Measurements from ENCODE around the gene PCLAF.
"Not testable (repeated sequence)": the region's sequence is repeated elsewhere in the genome, so short reads cannot be mapped to it uniquely, and the experiment has no call there.

The PCLAF gene

GRCh38 chr15:64381000-64381751 is at the start of gene PCLAF:
TSS of gene PCLAF (minus strand) at chr15:64381441. CDS start at chr15:64381371, 70 bp downstream.
- peak; percentile 95 to 98 for DNase-seq

GRCh38 chr15:64430000-64430735 is 48.9 kb upstream of the PCLAF start:
- peak in 1 of 2 experiments; percentile 36 for DNase-seq

- DNase-seq = no peak
Measured at GRCh38 chr15:64429448-64429847, 48.2 kb upstream of the PCLAF start.

- peak in 1 of 2 experiments; percentile 56 for DNase-seq
Measured at GRCh38 chr15:64426845-64427465, 45.7 kb upstream of the PCLAF start.

DNA sequence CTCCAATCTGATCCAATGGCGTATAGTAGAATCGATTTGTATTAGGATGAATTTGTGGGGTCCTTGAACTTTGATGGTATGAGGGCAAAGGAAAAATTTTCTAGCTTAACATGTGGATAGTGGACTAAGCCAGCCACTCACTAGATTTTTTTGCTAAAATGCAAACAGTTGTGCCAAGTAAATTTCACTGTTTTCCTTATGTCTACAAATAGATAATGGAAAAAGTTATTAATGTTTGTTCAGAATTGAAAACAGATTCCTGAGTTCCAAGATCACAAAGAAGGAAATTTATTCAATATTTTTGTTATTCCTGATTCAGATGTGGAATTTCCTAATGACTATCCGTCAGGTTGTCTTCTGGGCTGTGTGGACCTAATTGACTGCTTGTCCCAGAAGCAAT is 44.0 kb upstream of the PCLAF start:
- no peak for DNase-seq

DNA sequence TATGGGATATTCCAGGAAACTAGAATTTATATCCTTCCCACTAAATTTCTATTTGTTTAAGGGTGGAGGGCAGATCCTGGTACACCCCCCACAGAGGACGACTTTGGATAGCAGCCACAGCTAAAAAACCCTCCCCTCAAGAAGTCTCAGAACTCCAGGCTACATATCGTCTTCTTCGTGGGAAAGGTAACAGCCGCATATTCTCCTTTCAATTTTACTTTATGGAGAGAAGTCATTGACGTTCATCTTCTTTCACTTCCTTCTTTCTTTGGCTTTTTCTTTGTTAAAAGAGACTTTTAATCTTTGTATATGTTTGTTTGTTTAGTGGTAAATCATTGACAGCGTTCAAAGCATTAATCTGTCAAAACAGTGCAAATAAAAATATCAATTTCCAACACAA is 42.7 kb upstream of the PCLAF start:
- DNase-seq = no peak

- no peak for DNase-seq
Measured at GRCh38 chr15:64422697-64423096, 41.5 kb upstream of the PCLAF start.

GRCh38 chr15:64412216-64412615 is 31.0 kb upstream of the PCLAF start:
- DNase-seq = no peak

GRCh38 chr15:64400583-64400982 is 19.3 kb upstream of the PCLAF start:
- DNase-seq = no peak

- no peak for DNase-seq
Measured at GRCh38 chr15:64398575-64398974, 17.3 kb upstream of the PCLAF start.

GRCh38 chr15:64396789-64397188 is 15.5 kb upstream of the PCLAF start:
- no peak for DNase-seq

DNA sequence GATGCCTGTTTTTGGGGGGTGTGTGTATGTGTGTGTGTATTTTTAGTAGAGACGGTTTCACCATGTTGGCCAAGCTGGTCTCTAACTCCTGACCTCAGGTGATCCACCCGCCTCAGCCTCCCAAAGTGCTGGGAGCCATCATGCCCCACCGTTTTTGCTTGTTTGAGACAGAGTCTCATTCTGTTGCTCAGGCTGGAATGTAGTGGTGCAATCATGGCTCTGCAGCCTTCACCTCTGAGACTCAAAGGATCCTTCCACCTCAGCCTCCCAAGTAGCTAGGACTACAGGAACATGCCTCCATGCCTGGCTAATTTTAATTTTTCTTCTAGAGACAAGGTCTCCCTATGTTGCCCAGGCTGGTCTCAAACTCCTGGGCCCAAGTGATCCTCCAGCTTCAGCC is 11.2 kb upstream of the PCLAF start:
- not testable (repeated sequence) for DNase-seq

DNA sequence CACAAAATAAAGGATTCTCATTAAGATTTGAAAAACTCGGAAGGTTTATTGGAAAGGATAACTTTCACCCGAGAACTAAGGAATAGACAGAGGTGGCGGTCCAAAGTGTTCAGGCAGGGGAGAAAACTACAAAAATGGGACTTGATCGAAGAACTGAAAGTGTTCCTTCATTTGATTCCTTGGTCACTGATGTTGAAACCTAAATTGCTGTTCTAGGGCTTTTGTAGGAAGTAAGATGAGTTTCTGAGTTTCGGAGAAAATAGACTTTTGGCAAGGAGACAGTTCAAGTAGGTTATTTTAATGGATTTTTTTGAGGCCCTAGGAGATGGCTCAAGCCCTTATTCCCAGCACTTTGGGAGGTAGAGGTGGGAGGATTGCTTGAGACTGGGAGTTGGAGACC is 7.8 kb upstream of the PCLAF start:
- DNase-seq = no peak

- DNase-seq = peak; percentile 95 to 99
Measured at GRCh38 chr15:64387562-64388168, 6.4 kb upstream of the PCLAF start, which contains the start of gene TRIP4. TSS of gene TRIP4 (plus strand) at chr15:64387836. CDS start at chr15:64387864, 28 bp downstream.

DNA sequence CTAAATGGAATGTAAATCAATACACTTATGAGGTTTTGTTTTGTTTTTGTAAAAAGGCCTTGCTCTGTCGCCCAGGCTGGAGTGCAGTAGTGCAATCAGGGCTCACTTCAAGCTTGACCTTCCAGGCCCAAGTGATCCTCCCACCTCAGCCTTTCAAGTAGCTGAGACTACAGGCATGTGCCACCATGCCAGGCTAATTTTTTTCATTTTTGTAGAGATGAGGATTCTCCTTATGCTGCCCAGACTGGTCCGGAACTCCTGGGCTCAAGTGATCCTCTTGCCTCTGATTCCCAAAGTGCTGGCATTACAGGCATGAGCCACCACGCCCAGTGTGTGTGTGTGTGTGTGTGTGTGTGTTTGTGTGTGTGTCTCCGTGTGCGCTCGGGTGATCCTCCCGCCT is 5.0 kb upstream of the PCLAF start:
- DNase-seq = no peak

GRCh38 chr15:64383760-64384159 is 2.5 kb upstream of the PCLAF start:
- DNase-seq = no peak

DNA sequence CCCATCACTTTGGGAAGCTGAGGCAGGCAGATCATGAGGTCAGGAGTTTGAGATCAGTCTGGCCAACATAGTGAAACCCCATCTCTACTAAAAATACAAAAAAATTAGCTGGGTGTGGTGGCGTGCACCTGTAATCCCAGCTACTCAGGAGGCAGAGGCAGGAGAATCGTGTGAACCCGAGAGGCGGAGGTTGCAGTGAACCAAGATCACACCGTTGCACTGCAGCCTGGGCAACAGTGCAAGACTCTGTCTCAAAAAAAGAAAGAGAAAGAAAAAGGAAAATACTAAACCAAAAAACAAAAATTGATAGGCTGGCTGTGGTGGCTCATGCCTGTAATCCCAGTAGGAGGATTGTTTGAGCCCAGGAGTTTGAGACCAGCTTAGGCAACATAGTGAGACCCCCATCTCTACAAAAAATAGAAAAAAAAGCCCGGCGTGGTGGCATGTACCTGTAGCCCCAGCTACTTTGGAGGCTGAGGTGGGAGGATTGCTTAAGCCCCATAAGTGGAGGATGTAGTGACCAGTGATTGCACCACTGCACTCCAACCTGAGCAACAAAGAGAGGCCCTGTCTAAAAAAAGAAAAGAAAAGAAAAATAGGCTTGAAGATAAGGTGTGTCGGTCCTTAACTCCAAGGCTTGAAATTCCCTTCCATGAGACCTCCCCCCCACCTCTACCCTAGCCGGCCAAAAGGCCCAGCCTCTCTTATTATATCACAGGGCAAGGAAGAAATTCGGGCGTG is 941 bp downstream of the PCLAF start:
- not testable (repeated sequence) for DNase-seq

DNA sequence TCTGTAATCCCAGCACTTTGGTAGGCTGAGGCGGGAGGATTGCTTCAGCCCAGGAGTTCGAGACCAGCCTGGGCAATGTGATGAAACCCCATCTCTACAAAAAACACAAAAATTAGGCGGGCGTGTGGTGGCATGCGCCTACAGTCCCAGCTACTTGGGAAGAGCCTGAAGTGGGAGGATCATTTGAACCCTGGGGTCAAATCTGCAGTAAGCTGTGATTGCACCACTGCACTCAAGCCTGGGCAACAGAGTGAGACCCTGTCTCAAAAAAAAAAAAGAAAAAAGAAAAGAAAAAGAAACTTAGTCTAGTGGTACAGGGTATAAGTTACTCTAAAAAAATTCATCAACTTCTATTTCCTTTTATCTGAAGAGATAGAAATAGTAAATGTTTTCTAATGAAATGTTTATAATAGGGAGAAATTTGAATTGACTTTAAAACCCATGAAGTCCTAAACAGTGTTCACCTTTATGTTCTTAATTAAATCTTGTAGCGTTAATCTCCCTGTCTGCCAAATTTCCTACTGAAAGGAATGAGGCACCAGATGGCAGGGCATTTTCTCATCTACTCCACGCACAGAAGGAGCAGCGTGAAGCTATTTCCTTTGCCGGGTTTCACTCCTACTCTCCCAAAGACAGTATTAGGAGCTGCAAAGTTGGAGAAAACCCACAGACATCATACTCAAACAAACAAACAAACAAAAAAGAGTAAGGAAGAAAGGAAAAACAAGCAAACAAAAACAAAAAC is 1.9 kb downstream of the PCLAF start:
- DNase-seq = no peak

DNA sequence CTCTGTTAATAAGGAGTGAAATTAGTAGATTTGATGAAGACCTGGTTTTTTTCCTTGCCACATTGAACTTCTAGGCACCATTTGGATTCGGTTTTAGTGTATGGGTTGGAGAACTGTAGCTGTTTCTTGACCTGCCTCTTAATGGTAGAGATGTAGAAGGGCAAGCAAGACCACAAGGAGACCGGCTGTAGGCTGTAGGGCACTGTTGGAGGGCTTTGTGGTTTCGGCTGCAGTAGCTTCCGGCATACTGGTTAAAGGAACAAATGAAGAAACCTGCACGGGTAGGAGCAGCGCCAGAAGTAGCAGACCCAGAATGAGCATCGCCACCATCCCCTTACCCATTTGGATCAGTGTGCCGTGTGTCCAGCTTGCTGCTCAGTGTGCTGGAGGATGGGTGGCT is 7.9 kb downstream of the PCLAF start:
- no peak for DNase-seq

- DNase-seq = not testable (repeated sequence)
Measured at GRCh38 chr15:64371383-64371782, 9.9 kb downstream of the PCLAF start.

- DNase-seq = no peak
Measured at GRCh38 chr15:64369078-64369607, 12.1 kb downstream of the PCLAF start.

DNA sequence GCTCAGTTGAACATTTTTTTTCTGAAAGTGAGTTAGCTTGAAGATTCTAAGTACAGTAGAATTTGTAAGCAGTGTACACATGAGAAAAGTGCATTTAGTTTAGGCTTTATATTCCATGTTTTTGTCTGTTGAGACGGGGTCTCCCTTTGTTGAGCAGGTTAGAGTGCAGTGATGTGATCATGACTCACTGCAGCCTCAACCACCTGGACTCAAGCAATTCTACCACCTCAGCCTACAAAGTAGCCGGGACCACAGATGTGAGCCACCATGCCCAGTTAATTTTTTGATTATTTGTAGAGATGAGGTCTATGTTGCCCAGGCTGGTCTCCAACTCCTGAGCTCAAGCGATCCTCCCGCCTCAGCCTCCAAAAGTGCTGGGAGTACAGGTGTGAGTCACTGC is 20.0 kb downstream of the PCLAF start:
- DNase-seq = no peak

Data from SW 1271 (cell line).